SU-DHL-6 (cell line): ENCODE results near the gene LNX1.

Experiments
- H2AFZ ChIP-seq: fragments of 200-600 bp; sonication (generic); 2 replicates; pipeline ENCODE4 v1.6.1; 2014; ENCODE audit warnings: low read depth, mild to moderate bottlenecking, moderate library complexity, mixed read lengths, antibody characterized with exemption, low read length; ENCODE audit not compliant: severe bottlenecking
- H3F3A ChIP-seq: fragments of 200-600 bp; shearing (Covaris generic); 2 replicates; pipeline ENCODE4 v1.6.0; 2016; ENCODE audit warnings: antibody characterized with exemption, mild to moderate bottlenecking; ENCODE audit not compliant: insufficient read depth
- H3K27ac ChIP-seq: fragments of 200-600 bp; sonication (generic); 2 replicates; pipeline ENCODE4 v1.5.1; 2016; ENCODE audit warnings: low read depth, mild to moderate bottlenecking, low read length, moderate library complexity, mixed read lengths
- H3K27me3 ChIP-seq: fragments of 200-600 bp; sonication (generic), shearing (Covaris generic); 2 replicates; pipeline ENCODE4 v1.6.0; 2014; ENCODE audit warnings: mild to moderate bottlenecking, low read length
- H3K36me3 ChIP-seq: fragments of 200-600 bp; sonication (generic); 2 replicates; pipeline ENCODE4 v1.6.1; 2014; ENCODE audit warnings: mild to moderate bottlenecking, low read length, mixed read lengths
- H3K4me2 ChIP-seq: fragments of 300-600, 200-600 bp; shearing (Covaris generic), sonication (generic); 2 replicates; pipeline ENCODE4 v1.6.0; 2014; ENCODE audit warnings: low read length, low read depth, mild to moderate bottlenecking; ENCODE audit not compliant: poor library complexity, severe bottlenecking
- H3K4me3 ChIP-seq: fragments of 200-600 bp; sonication (generic); 2 replicates; pipeline ENCODE4 v1.5.1; 2014; ENCODE audit warnings: antibody characterized with exemption, low read length, mild to moderate bottlenecking, mixed read lengths; ENCODE audit not compliant: insufficient read depth, poor library complexity, severe bottlenecking
- H3K79me2 ChIP-seq: fragments of 200-600 bp; sonication (generic); 2 replicates; pipeline ENCODE4 v1.6.1; 2014; ENCODE audit warnings: mild to moderate bottlenecking, low read length, moderate library complexity; ENCODE audit not compliant: insufficient read depth
- H3K9ac ChIP-seq: fragments of 200-600 bp; sonication (generic); 2 replicates; pipeline ENCODE4 v1.7.0; 2014; ENCODE audit warnings: mild to moderate bottlenecking, low read length
- H3K9me2 ChIP-seq: fragments of 200-600 bp; sonication (generic); replicated peaks from 2 replicates; pipeline ENCODE4 v1.6.1; 2014; ENCODE audit warnings: low read length; ENCODE audit not compliant: insufficient read depth
- H3K9me3 ChIP-seq: fragments of 200-600 bp; sonication (generic); 2 replicates; pipeline ENCODE4 v1.6.1; 2014; ENCODE audit warnings: low read length, mixed read lengths; ENCODE audit not compliant: insufficient read depth
- H4K20me1 ChIP-seq: fragments of 200-600 bp; sonication (generic); 2 replicates; pipeline ENCODE4 v1.6.1; 2014; ENCODE audit warnings: low read depth, mild to moderate bottlenecking, antibody characterized with exemption, low read length, moderate library complexity, mixed read lengths
- EZH2phosphoT487 ChIP-seq: fragments of 200-600 bp; sonication (generic), shearing (Covaris generic); conservative IDR thresholded peaks from 2 replicates; pipeline ENCODE4 v1.6.1; 2018; ENCODE audit warnings: mild to moderate bottlenecking, antibody characterized with exemption, low read length, moderate library complexity, mixed read lengths
- TF ChIP-seq, protein P1 (sequence below): fragments of 200-600 bp; sonication (generic); IDR thresholded peaks from one replicate; pipeline ENCODE4 v1.5.1; 2017; ENCODE audit warnings: antibody characterized with exemption, mild to moderate bottlenecking, low read length, moderate library complexity; ENCODE audit not compliant: insufficient read depth, poor library complexity, severe bottlenecking

LNX1 gene

DNA sequence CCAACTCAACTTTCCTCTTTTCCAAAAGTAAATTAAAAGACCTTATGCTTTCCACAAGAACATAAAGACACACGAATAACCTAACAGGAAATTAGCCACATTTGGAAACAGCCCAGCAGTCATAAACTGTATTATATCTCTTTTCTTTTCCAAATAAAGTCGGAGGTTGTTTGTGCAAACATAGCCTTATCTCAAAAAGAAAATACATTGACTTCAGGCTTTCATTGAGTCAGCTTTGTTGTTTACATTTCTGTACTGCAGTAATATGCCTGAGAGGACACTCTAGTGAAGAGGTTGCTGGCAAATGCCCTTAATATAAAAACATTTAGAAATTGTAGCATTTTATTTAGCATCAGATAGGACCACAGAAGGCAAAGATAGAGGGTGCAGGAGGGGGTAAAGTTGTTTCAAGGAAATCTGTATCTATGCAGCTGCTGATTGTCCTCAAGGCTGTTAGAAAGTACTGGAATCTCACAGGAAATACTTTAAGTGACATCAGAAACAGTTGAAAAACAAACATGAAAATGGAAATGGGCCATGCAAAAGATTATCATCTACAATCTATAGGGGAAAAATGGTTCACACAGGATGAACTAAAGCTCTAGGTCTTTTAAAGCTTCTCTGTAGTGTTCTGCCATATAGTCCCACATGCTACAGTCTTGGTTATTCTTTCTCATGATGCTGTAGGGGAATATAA is 14.5 kb downstream of the LNX1 start:
- TF ChIP-seq, protein P1, sequence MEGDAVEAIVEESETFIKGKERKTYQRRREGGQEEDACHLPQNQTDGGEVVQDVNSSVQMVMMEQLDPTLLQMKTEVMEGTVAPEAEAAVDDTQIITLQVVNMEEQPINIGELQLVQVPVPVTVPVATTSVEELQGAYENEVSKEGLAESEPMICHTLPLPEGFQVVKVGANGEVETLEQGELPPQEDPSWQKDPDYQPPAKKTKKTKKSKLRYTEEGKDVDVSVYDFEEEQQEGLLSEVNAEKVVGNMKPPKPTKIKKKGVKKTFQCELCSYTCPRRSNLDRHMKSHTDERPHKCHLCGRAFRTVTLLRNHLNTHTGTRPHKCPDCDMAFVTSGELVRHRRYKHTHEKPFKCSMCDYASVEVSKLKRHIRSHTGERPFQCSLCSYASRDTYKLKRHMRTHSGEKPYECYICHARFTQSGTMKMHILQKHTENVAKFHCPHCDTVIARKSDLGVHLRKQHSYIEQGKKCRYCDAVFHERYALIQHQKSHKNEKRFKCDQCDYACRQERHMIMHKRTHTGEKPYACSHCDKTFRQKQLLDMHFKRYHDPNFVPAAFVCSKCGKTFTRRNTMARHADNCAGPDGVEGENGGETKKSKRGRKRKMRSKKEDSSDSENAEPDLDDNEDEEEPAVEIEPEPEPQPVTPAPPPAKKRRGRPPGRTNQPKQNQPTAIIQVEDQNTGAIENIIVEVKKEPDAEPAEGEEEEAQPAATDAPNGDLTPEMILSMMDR = no peak
- no peak for TF ChIP-seq EZH2phosphoT487
- no peaks in the 10 kb centered on the region for H3K79me2 ChIP-seq
- no peaks in the 10 kb centered on the region for H3K27me3 ChIP-seq
- H3K36me3 ChIP-seq = no peaks in the 10 kb centered on the region
- no peak overlapping the region for H2AFZ ChIP-seq
- no peaks in the 10 kb centered on the region for H4K20me1 ChIP-seq
- H3K4me3 ChIP-seq = no peak overlapping the region
- H3K27ac ChIP-seq = no peak overlapping the region
- H3K9ac ChIP-seq = no peak overlapping the region
- no peaks in the 10 kb centered on the region for H3K9me3 ChIP-seq
- no peaks in the 10 kb centered on the region for H3F3A ChIP-seq
- no peak overlapping the region for H3K4me2 ChIP-seq
- H3K9me2 ChIP-seq = no peaks in the 10 kb centered on the region

- TF ChIP-seq, protein P1 = no peak
- no peak for TF ChIP-seq EZH2phosphoT487
- H3F3A ChIP-seq = no peaks in the 10 kb centered on the region
- no peaks in the 10 kb centered on the region for H3K36me3 ChIP-seq
- no peak overlapping the region for H2AFZ ChIP-seq
- no peak overlapping the region for H3K4me2 ChIP-seq
- H3K9ac ChIP-seq = no peak overlapping the region
- no peaks in the 10 kb centered on the region for H4K20me1 ChIP-seq
- H3K9me3 ChIP-seq = no peaks in the 10 kb centered on the region
- H3K79me2 ChIP-seq = no peaks in the 10 kb centered on the region
- no peak overlapping the region for H3K27ac ChIP-seq
- no peaks in the 10 kb centered on the region for H3K9me2 ChIP-seq
- no peak overlapping the region for H3K4me3 ChIP-seq
- H3K27me3 ChIP-seq = no peaks in the 10 kb centered on the region
These were observed 15.1 kb downstream of the LNX1 start for GRCh38 chr4:53576071-53576617.

DNA sequence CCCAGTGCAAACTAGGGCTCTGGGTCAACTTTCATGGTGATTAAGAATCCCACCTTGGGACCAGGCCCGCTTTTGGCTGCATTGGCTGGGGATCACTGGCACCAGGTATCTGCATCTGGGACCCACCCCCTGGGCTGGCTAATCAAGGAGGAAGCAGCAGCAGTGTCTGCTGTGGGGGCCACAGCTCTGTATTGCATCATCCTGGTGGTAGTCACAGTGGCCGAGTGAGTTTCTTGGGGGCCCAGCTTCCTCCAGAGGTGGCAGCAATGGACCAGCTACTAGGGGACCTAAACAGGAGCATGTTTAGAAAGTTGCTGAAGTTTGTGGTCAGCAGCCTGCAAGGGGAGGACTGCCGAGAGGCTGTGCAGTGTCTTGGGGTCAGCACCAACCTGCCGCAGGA is 15.7 kb downstream of the LNX1 start:
- H3K4me3 ChIP-seq = no peak overlapping the region
- no peaks in the 10 kb centered on the region for H3K27me3 ChIP-seq
- no peaks in the 10 kb centered on the region for H3K9me2 ChIP-seq
- H3K9ac ChIP-seq = no peak overlapping the region
- H4K20me1 ChIP-seq = no peaks in the 10 kb centered on the region
- no peaks in the 10 kb centered on the region for H3K79me2 ChIP-seq
- no peaks in the 10 kb centered on the region for H3F3A ChIP-seq
- H2AFZ ChIP-seq = no peak overlapping the region
- H3K36me3 ChIP-seq = no peaks in the 10 kb centered on the region
- no peaks in the 10 kb centered on the region for H3K9me3 ChIP-seq
- no peak overlapping the region for H3K4me2 ChIP-seq
- no peak overlapping the region for H3K27ac ChIP-seq
- no peak for TF ChIP-seq EZH2phosphoT487
- TF ChIP-seq, protein P1 = no peak
